OCI-LY3 (cell line): ENCODE measurements around the gene RERE.

Experiments
- EZH2phosphoT487 ChIP-seq: fragments of 200-600 bp; shearing (Covaris generic); IDR thresholded peaks from 2 replicates; pipeline ENCODE4 v1.6.1; 2018; ENCODE audit warnings: antibody characterized with exemption, mixed run types, low read depth
- TF ChIP-seq, protein P1 (sequence below): fragments of 200-600, 300-600 bp; sonication (generic); IDR thresholded peaks from 2 replicates; pipeline ENCODE4 v1.5.1; 2014; ENCODE audit warnings: antibody characterized with exemption, low read length, low read depth

GRCh38 chr1:8821084-8821483 lies 3.6 kb upstream of the RERE start:
- TF ChIP-seq, protein P1, sequence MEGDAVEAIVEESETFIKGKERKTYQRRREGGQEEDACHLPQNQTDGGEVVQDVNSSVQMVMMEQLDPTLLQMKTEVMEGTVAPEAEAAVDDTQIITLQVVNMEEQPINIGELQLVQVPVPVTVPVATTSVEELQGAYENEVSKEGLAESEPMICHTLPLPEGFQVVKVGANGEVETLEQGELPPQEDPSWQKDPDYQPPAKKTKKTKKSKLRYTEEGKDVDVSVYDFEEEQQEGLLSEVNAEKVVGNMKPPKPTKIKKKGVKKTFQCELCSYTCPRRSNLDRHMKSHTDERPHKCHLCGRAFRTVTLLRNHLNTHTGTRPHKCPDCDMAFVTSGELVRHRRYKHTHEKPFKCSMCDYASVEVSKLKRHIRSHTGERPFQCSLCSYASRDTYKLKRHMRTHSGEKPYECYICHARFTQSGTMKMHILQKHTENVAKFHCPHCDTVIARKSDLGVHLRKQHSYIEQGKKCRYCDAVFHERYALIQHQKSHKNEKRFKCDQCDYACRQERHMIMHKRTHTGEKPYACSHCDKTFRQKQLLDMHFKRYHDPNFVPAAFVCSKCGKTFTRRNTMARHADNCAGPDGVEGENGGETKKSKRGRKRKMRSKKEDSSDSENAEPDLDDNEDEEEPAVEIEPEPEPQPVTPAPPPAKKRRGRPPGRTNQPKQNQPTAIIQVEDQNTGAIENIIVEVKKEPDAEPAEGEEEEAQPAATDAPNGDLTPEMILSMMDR: no peak
- TF ChIP-seq EZH2phosphoT487: no peak
